CD4-positive, alpha-beta memory T cell (primary cell): Measurements from ENCODE around the gene PPP1R12B. TPM values are rescaled to one million over a fixed set of nuclear protein-coding genes. Genes with fewer than 3 reads are reported as not detected.
"Not testable (repeated sequence)": the region's sequence is repeated elsewhere in the genome, so short reads cannot be mapped to it uniquely, and the experiment has no call there.

Source experiments
- CTCF ChIA-PET: fragments of 350-600 bp; sonication (Branson Sonifier 250); formaldehyde crosslinking; loops from one replicate; lab custom pipeline; 2021; ENCODE audit warnings: inconsistent platforms; ENCODE audit not compliant: partially characterized antibody; lab: Charles Lee
- POLR2A ChIA-PET: fragments of 350-600 bp; sonication (Branson Sonifier 250); formaldehyde crosslinking; loops from one replicate; lab custom pipeline; 2021; ENCODE audit not compliant: partially characterized antibody; lab: Charles Lee
- DNase-seq, 5 donors: peaks; one replicate each; pipeline versions ENCODE4 v3.0.0 to v3.0.0-alpha.2; 2020 to 2022; ENCODE audit warnings: mixed read lengths in 1 of 5
- H3K27ac ChIP-seq: one replicate; pipeline ENCODE4 v1.7.0; 2013; ENCODE audit warnings: low read depth, low read length
- H3K27me3 ChIP-seq: 2 replicates; pipeline ENCODE4 v1.7.0; 2013; ENCODE audit warnings: mild to moderate bottlenecking, low read length, moderate library complexity; ENCODE audit not compliant: insufficient read depth
- H3K36me3 ChIP-seq: 2 replicates; pipeline ENCODE4 v1.7.0; 2013; ENCODE audit warnings: mild to moderate bottlenecking, low read length, moderate library complexity; ENCODE audit not compliant: insufficient read depth
- H3K4me1 ChIP-seq: 2 replicates; pipeline ENCODE4 v1.7.0; 2013; ENCODE audit warnings: mild to moderate bottlenecking, low read length, moderate library complexity; ENCODE audit not compliant: insufficient read depth
- H3K4me3 ChIP-seq, 2 donors: one replicate each; pipeline ENCODE4 v1.7.0; 2013; ENCODE audit warnings: low read length in 2 of 2, mild to moderate bottlenecking in 1 of 2
- H3K9me3 ChIP-seq, 2 donors: one replicate each; pipeline ENCODE4 v1.7.0; 2013; ENCODE audit warnings: low read length in 2 of 2, control low read depth in 1 of 2; ENCODE audit not compliant: control insufficient read depth in 1 of 2
- H3K27ac Mint-ChIP-seq, 7 donors: one replicate each; pipeline ENCODE4 v1.8.0; 2020 to 2021; ENCODE audit warnings: mixed read lengths in 7 of 7, mild to moderate bottlenecking in 6 of 7, inconsistent platforms in 3 of 7, moderate library complexity in 3 of 7
- H3K27me3 Mint-ChIP-seq, 2 donors: one replicate each; pipeline ENCODE4 v1.8.0; 2020 to 2021; ENCODE audit warnings: mixed read lengths in 2 of 2
- H3K36me3 Mint-ChIP-seq, 2 donors: one replicate each; pipeline ENCODE4 v1.8.0; 2020 to 2021; ENCODE audit warnings: mixed read lengths in 2 of 2, inconsistent platforms in 1 of 2, mild to moderate bottlenecking in 1 of 2
- H3K4me1 Mint-ChIP-seq, 4 donors: one replicate each; pipeline ENCODE4 v1.8.0; 2020 to 2021; ENCODE audit warnings: mixed read lengths in 4 of 4, mild to moderate bottlenecking in 1 of 4
- H3K4me3 Mint-ChIP-seq, 8 donors: one replicate each; pipeline ENCODE4 v1.8.0; 2020 to 2021; ENCODE audit warnings: mixed read lengths in 8 of 8, mild to moderate bottlenecking in 7 of 8, moderate library complexity in 6 of 8, inconsistent platforms in 3 of 8
- H3K9me3 Mint-ChIP-seq, 8 donors: one replicate each; pipeline ENCODE4 v1.8.0; 2020 to 2021; ENCODE audit warnings: mixed read lengths in 8 of 8, mild to moderate bottlenecking in 5 of 8, inconsistent platforms in 3 of 8, moderate library complexity in 1 of 8
- intact Hi-C: fragments of 100-400 bp; cut with micrococcal nuclease; formaldehyde crosslinking; loops from one replicate; pipeline ENCODE4 v1.15.1; 2023
- polyA plus RNA-seq, 2 donors: library from polyadenylated mRNA; unstranded; fragments of 300-500 nt; fragmentation: Illumina TruSeq; gene quantifications; one replicate each; pipeline ENCODE4 v1.2.3, GENCODE V29; 2021
- total RNA-seq, 2 experiments: library from RNA; stranded (reverse); gene quantifications; one replicate each; pipeline ENCODE4 v1.2.3, GENCODE V29; 2021

PPP1R12B gene
- total and polyA plus RNA-seq, 4 experiments from 2014 or later, result 1.9 to 33.7 (median 17.0) TPM

DNA sequence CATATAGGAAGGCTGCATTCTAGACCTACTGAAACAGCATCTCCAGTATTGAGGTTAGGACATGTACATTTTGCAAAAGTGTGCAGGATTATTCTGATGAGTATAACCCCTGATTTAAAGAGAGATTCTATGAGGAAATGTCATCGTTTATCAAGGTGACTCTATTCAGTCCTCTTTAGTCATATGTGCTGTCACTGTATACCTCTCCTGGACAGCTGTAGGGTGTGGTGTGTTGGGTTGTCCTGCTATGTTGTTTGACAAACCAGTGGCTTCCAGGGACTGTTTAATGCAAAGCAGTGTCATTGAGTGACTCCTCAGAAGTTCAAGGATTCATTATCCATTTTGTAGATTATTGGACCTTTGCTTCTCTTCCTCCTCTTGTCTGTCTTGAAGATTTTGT lies 209.2 kb downstream of the PPP1R12B start:
- POLR2A ChIA-PET, CTCF ChIA-PET, H3K9me3 ChIP-seq, H3K4me3 Mint-ChIP-seq, H3K27ac Mint-ChIP-seq, H3K9me3 Mint-ChIP-seq, DNase-seq, H3K4me1 Mint-ChIP-seq, H3K4me1 ChIP-seq, H3K4me3 ChIP-seq, H3K36me3 Mint-ChIP-seq, H3K36me3 ChIP-seq, H3K27ac ChIP-seq, H3K27me3 ChIP-seq, H3K27me3 Mint-ChIP-seq, intact Hi-C loops: not testable (repeated sequence)

DNA sequence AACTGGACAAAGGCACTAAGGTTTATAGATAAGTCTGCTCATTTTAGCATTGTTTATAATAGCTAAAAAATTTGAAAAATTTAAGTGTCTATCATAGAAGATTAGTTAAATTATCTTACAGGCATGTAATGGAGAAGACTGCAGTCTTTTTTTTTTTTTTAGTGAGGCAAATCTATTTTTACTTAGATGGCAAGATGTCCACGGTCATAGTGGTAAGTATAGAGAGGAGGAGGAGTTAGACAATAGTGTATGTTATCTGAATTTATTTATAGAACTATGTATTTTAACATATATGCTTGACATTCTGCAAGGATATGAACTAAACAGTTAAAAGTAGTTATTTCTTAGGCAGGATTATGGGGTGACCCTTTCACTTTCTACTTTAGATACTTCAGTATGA lies 212.7 kb downstream of the PPP1R12B start:
- Mint-ChIP-seq H3K4me1 (peaks cover 0 to 1% (median under 1%) of the 10 kb centered on the region in 4 donors), H3K9me3 (no peaks in the 10 kb centered on the region), H3K36me3 (peaks cover 11 to 29% of the 10 kb centered on the region in 2 donors), H3K4me3 (no peak overlapping the region), H3K27ac (no peak overlapping the region), H3K27me3 (no peaks in the 10 kb centered on the region)
- intact Hi-C loops, result no loop called here
- ChIA-PET CTCF (interaction anchor here (2.0 kb wide), 1 partner anchor 10 kb away, joined by 12 read pairs; no protein-coding TSS in a partner anchor), POLR2A (no interaction called here)
- Histone ChIP-seq H3K36me3 (peaks cover 6% of the 10 kb centered on the region), H3K27ac (no peak overlapping the region), H3K9me3 (no peaks in the 10 kb centered on the region), H3K4me3 (no peak overlapping the region), H3K27me3 (no peaks in the 10 kb centered on the region), H3K4me1 (no peaks in the 10 kb centered on the region)
- no peak for DNase-seq

DNA sequence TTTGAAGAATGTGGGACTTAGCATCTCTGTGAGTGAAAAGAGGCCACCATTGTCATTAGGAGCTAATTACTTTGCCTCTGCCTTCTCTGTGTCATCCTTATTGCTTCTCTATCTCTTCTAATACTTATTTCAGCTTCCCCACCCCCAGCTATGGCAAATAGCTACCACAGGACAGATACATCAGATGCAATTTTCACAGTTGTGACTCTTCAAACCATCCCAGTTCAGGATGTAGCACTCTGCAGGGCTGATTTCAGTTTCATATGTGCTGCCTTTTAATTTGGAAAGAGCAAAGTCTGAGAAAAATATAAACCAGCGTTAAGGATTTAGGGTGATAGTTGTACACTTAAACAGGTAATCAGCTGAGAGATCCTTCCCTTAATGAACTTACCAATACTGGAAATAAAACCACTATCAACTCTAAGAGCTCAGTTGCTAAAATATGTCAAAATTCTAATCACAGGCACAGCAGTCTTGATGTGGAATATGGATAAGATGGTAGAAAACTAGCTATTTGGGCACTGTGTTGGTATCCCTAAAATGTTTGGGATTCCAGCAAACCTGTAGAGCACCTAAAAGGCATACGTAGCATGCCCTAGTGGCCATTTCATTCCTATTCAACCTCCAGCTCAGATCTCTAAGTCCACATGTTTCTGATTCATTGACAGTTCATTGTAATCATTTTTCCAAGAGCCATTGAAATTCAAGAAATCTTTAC lies 213.4 kb downstream of the PPP1R12B start:
- no peak overlapping the region for H3K4me3 Mint-ChIP-seq
- H3K4me1 ChIP-seq, result no peaks in the 10 kb centered on the region
- DNase-seq, result no peak
- ChIA-PET CTCF (interaction anchor here (0.7 to 2.0 kb wide), 2 partner anchors 9 to 21 kb away, joined by 3 to 12 read pairs; no protein-coding TSS in a partner anchor), POLR2A (no interaction called here)
- H3K4me3 ChIP-seq, result no peak overlapping the region
- no peaks in the 10 kb centered on the region for H3K9me3 Mint-ChIP-seq
- intact Hi-C loops, result no loop called here
- no peaks in the 10 kb centered on the region for H3K27me3 Mint-ChIP-seq
- H3K36me3 ChIP-seq, result peaks cover 6% of the 10 kb centered on the region
- H3K27me3 ChIP-seq, result no peaks in the 10 kb centered on the region
- H3K9me3 ChIP-seq, result no peaks in the 10 kb centered on the region
- H3K4me1 Mint-ChIP-seq, result peaks cover 0 to 1% (median under 1%) of the 10 kb centered on the region in 4 donors
- peaks cover 6 to 33% of the 10 kb centered on the region in 2 donors for H3K36me3 Mint-ChIP-seq
- no peak overlapping the region for H3K27ac Mint-ChIP-seq
- no peak overlapping the region for H3K27ac ChIP-seq

- POLR2A ChIA-PET, result no interaction called here
- no peaks in the 10 kb centered on the region for H3K27me3 ChIP-seq
- intact Hi-C loops, result no loop called here
- DNase-seq, result no peak
- H3K36me3 ChIP-seq, result peaks cover 6% of the 10 kb centered on the region
- H3K27ac ChIP-seq, result no peak overlapping the region
- no peak overlapping the region for H3K4me3 Mint-ChIP-seq
- H3K27ac Mint-ChIP-seq, result no peak overlapping the region
- H3K36me3 Mint-ChIP-seq, result peaks cover 11 to 38% of the 10 kb centered on the region in 2 donors
- H3K9me3 ChIP-seq, result no peaks in the 10 kb centered on the region
- peaks cover 0 to 1% (median under 1%) of the 10 kb centered on the region in 4 donors for H3K4me1 Mint-ChIP-seq
- H3K27me3 Mint-ChIP-seq, result no peaks in the 10 kb centered on the region
- H3K9me3 Mint-ChIP-seq, result no peaks in the 10 kb centered on the region
- no peak overlapping the region for H3K4me3 ChIP-seq
- H3K4me1 ChIP-seq, result no peaks in the 10 kb centered on the region
- CTCF ChIA-PET, result interaction anchor here (0.7 to 2.0 kb wide), 2 partner anchors 9 to 20 kb away, joined by 3 to 12 read pairs; no protein-coding TSS in a partner anchor
Measured at GRCh38 chr1:202562444-202563060, 214.1 kb downstream of the PPP1R12B start.

DNA sequence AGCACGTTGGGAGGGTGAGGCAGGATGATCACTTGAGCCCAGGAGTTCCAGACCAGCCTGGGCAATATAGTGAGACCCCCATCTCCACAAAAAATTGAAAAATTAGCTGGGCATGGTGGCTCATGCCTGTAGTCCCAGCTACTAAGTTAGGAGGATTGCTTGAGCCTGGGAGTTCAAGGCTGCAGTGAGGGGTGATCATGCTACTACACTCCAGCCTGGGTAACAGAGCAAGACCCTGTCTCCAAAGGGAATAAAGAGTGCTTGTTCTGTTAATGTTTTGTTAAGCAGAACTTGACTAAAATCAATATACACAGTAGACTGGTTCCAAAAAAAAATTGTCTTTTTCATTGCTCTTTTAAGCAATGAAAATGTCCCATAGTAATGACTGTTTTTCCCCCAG lies 215.3 kb downstream of the PPP1R12B start:
- Histone ChIP-seq H3K36me3 (peaks cover 6% of the 10 kb centered on the region), H3K9me3 (no peaks in the 10 kb centered on the region), H3K27ac (no peak overlapping the region), H3K27me3 (no peaks in the 10 kb centered on the region), H3K4me1 (no peaks in the 10 kb centered on the region), H3K4me3 (no peak overlapping the region)
- H3K9me3 Mint-ChIP-seq, result no peaks in the 10 kb centered on the region
- DNase-seq, result no peak
- H3K36me3 Mint-ChIP-seq, result peaks cover 23 to 50% of the 10 kb centered on the region in 2 donors
- intact Hi-C loops, result no loop called here
- H3K4me3 Mint-ChIP-seq, result no peak overlapping the region
- peak overlapping the region in 1 of 7 donors; percentile 20 for H3K27ac Mint-ChIP-seq
- no peaks in the 10 kb centered on the region for H3K27me3 Mint-ChIP-seq
- H3K4me1 Mint-ChIP-seq, result peaks cover 0 to 1% (median under 1%) of the 10 kb centered on the region in 4 donors
- CTCF ChIA-PET, result no interaction called here
- POLR2A ChIA-PET, result no interaction called here

DNA sequence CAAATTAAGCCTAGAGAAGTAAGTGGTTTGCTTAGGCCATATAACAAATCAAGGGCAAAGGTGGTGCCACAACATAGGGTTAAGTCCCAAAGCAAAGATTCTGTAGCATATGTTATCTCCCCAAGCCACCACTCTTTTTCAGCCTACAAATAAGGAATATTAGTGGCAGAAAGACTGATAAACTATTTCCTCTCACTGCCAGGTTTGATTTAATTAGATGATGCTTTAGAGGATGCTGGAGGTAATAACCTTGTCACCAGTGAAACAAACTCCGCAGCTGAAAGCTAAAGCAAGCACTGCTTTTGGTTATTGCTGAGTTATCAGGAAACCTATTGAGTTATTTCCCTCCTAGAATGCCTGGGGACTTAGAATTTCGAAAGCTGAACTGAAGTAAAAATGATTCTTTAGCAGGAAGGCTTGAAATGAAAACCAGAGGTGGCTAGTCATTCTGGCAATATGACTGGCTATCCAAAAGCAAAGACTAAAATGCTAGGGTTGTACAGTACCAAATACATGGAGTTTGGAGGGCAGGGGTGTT lies 216.5 kb downstream of the PPP1R12B start:
- Mint-ChIP-seq H3K36me3 (peaks cover 29 to 59% of the 10 kb centered on the region in 2 donors), H3K4me3 (no peak overlapping the region), H3K27me3 (no peaks in the 10 kb centered on the region), H3K9me3 (no peaks in the 10 kb centered on the region), H3K4me1 (peaks cover 0 to 1% (median under 1%) of the 10 kb centered on the region in 4 donors), H3K27ac (no peak overlapping the region)
- H3K4me3 ChIP-seq, result no peak overlapping the region
- intact Hi-C loops, result no loop called here
- no peak for DNase-seq
- no peak overlapping the region for H3K27ac ChIP-seq
- H3K4me1 ChIP-seq, result no peaks in the 10 kb centered on the region
- CTCF ChIA-PET, result interaction anchor here (1.3 kb wide), 1 partner anchor 9 kb away, joined by 5 read pairs; no protein-coding TSS in a partner anchor
- POLR2A ChIA-PET, result no interaction called here
- no peaks in the 10 kb centered on the region for H3K27me3 ChIP-seq
- no peaks in the 10 kb centered on the region for H3K9me3 ChIP-seq
- peaks cover 6% of the 10 kb centered on the region for H3K36me3 ChIP-seq

DNA sequence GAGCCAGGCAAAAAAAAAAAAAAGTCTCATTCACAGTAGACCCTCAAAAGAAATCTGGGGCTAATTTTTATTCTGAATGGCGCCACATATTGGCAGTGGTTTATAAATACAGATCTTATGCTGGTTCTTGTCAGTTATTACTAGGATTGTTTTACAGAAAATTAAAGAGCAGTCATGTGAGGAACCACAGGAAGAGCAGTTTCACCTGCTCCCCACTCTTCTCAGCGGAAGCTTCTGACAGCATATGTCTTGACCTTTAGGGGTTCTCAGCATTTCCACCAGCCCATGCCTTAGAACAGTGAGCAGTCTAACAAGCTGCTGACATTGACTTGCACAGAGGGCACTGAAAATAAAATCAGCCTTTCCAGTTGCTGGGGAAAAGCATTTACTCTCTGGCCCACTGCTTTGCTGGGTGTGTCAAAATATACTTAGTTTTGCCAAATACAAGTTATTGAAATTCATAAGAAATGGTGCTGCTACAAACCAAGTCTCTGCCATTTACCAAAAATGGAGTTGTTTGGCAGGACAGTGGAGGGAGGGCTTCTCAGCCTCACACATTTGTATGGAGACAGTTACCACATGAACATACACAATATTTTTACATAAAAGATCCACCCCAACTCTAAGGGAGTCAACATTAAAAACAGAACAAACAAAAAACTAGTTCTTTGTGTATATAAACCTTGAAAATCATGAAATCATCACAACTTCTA lies 217.5 kb downstream of the PPP1R12B start:
- H3K4me3 ChIP-seq, result no peak overlapping the region
- Mint-ChIP-seq H3K9me3 (no peaks in the 10 kb centered on the region), H3K36me3 (peaks cover 29 to 59% of the 10 kb centered on the region in 2 donors), H3K4me3 (no peak overlapping the region), H3K27me3 (no peaks in the 10 kb centered on the region), H3K4me1 (peaks cover 0 to 1% (median under 1%) of the 10 kb centered on the region in 4 donors), H3K27ac (no peak overlapping the region)
- no peak overlapping the region for H3K27ac ChIP-seq
- no peaks in the 10 kb centered on the region for H3K9me3 ChIP-seq
- POLR2A ChIA-PET, result no interaction called here
- H3K4me1 ChIP-seq, result no peaks in the 10 kb centered on the region
- peaks cover 6% of the 10 kb centered on the region for H3K36me3 ChIP-seq
- intact Hi-C loops, result no loop called here
- H3K27me3 ChIP-seq, result no peaks in the 10 kb centered on the region
- CTCF ChIA-PET, result interaction anchor here (0.8 to 1.3 kb wide), 2 partner anchors 8 to 10 kb away, joined by 3 to 5 read pairs; no protein-coding TSS in a partner anchor
- DNase-seq, result no peak
